SU-DHL-6 (cell line): Measurements from ENCODE around the gene CARHSP1.

Source experiments
- H2AFZ ChIP-seq: fragments of 200-600 bp; sonication (generic); 2 replicates; pipeline ENCODE4 v1.6.1; 2014; ENCODE audit warnings: low read depth, mild to moderate bottlenecking, moderate library complexity, mixed read lengths, antibody characterized with exemption, low read length; ENCODE audit not compliant: severe bottlenecking
- H3F3A ChIP-seq: fragments of 200-600 bp; shearing (Covaris generic); 2 replicates; pipeline ENCODE4 v1.6.0; 2016; ENCODE audit warnings: antibody characterized with exemption, mild to moderate bottlenecking; ENCODE audit not compliant: insufficient read depth
- H3K27ac ChIP-seq: fragments of 200-600 bp; sonication (generic); 2 replicates; pipeline ENCODE4 v1.5.1; 2016; ENCODE audit warnings: low read depth, mild to moderate bottlenecking, low read length, moderate library complexity, mixed read lengths
- H3K27me3 ChIP-seq: fragments of 200-600 bp; sonication (generic), shearing (Covaris generic); 2 replicates; pipeline ENCODE4 v1.6.0; 2014; ENCODE audit warnings: mild to moderate bottlenecking, low read length
- H3K36me3 ChIP-seq: fragments of 200-600 bp; sonication (generic); 2 replicates; pipeline ENCODE4 v1.6.1; 2014; ENCODE audit warnings: mild to moderate bottlenecking, low read length, mixed read lengths
- H3K4me2 ChIP-seq: fragments of 300-600, 200-600 bp; shearing (Covaris generic), sonication (generic); 2 replicates; pipeline ENCODE4 v1.6.0; 2014; ENCODE audit warnings: low read length, low read depth, mild to moderate bottlenecking; ENCODE audit not compliant: poor library complexity, severe bottlenecking
- H3K4me3 ChIP-seq: fragments of 200-600 bp; sonication (generic); 2 replicates; pipeline ENCODE4 v1.5.1; 2014; ENCODE audit warnings: antibody characterized with exemption, low read length, mild to moderate bottlenecking, mixed read lengths; ENCODE audit not compliant: insufficient read depth, poor library complexity, severe bottlenecking
- H3K79me2 ChIP-seq: fragments of 200-600 bp; sonication (generic); 2 replicates; pipeline ENCODE4 v1.6.1; 2014; ENCODE audit warnings: mild to moderate bottlenecking, low read length, moderate library complexity; ENCODE audit not compliant: insufficient read depth
- H3K9ac ChIP-seq: fragments of 200-600 bp; sonication (generic); 2 replicates; pipeline ENCODE4 v1.7.0; 2014; ENCODE audit warnings: mild to moderate bottlenecking, low read length
- H3K9me2 ChIP-seq: fragments of 200-600 bp; sonication (generic); replicated peaks from 2 replicates; pipeline ENCODE4 v1.6.1; 2014; ENCODE audit warnings: low read length; ENCODE audit not compliant: insufficient read depth
- H3K9me3 ChIP-seq: fragments of 200-600 bp; sonication (generic); 2 replicates; pipeline ENCODE4 v1.6.1; 2014; ENCODE audit warnings: low read length, mixed read lengths; ENCODE audit not compliant: insufficient read depth
- H4K20me1 ChIP-seq: fragments of 200-600 bp; sonication (generic); 2 replicates; pipeline ENCODE4 v1.6.1; 2014; ENCODE audit warnings: low read depth, mild to moderate bottlenecking, antibody characterized with exemption, low read length, moderate library complexity, mixed read lengths
- EZH2phosphoT487 ChIP-seq: fragments of 200-600 bp; sonication (generic), shearing (Covaris generic); conservative IDR thresholded peaks from 2 replicates; pipeline ENCODE4 v1.6.1; 2018; ENCODE audit warnings: mild to moderate bottlenecking, antibody characterized with exemption, low read length, moderate library complexity, mixed read lengths
- TF ChIP-seq, protein P1 (sequence below): fragments of 200-600 bp; sonication (generic); IDR thresholded peaks from one replicate; pipeline ENCODE4 v1.5.1; 2017; ENCODE audit warnings: antibody characterized with exemption, mild to moderate bottlenecking, low read length, moderate library complexity; ENCODE audit not compliant: insufficient read depth, poor library complexity, severe bottlenecking

The CARHSP1 gene

DNA sequence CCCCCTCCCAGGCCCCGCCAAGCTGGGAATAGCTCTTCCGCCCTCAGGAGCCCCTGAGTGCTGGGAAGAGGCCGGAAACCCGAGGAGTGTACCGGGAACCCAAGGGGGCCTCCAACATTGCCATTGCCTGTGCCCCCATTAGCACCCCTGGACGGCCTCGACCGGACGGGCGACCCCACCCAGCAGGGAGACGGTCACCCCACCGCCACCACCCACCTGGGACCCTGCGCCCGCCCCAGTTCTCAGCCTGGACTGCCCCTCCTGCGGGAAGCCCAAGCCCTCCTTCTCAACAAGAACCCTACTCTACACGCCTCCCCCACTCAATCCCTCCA lies 2.0 kb downstream of the CARHSP1 start:
- Histone ChIP-seq H3K4me3 (peak overlapping the region; percentile 82), H3K4me2 (peak overlapping the region; percentile 78), H3K27me3 (no peaks in the 10 kb centered on the region), H3K9ac (peak overlapping the region; percentile 90), H3F3A (peaks cover 9% of the 10 kb centered on the region; the same call in 1 of the 2 replicates), H2AFZ (no peak overlapping the region), H3K79me2 (peaks cover 62% of the 10 kb centered on the region), H3K36me3 (no peaks in the 10 kb centered on the region), H3K9me2 (no peaks in the 10 kb centered on the region), H3K9me3 (no peaks in the 10 kb centered on the region), H3K27ac (peak overlapping the region; percentile 84), H4K20me1 (peaks cover 8% of the 10 kb centered on the region; the same call in 1 of the 2 replicates)
- TF ChIP-seq, protein P1, sequence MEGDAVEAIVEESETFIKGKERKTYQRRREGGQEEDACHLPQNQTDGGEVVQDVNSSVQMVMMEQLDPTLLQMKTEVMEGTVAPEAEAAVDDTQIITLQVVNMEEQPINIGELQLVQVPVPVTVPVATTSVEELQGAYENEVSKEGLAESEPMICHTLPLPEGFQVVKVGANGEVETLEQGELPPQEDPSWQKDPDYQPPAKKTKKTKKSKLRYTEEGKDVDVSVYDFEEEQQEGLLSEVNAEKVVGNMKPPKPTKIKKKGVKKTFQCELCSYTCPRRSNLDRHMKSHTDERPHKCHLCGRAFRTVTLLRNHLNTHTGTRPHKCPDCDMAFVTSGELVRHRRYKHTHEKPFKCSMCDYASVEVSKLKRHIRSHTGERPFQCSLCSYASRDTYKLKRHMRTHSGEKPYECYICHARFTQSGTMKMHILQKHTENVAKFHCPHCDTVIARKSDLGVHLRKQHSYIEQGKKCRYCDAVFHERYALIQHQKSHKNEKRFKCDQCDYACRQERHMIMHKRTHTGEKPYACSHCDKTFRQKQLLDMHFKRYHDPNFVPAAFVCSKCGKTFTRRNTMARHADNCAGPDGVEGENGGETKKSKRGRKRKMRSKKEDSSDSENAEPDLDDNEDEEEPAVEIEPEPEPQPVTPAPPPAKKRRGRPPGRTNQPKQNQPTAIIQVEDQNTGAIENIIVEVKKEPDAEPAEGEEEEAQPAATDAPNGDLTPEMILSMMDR = no peak
- TF ChIP-seq EZH2phosphoT487 = no peak

DNA sequence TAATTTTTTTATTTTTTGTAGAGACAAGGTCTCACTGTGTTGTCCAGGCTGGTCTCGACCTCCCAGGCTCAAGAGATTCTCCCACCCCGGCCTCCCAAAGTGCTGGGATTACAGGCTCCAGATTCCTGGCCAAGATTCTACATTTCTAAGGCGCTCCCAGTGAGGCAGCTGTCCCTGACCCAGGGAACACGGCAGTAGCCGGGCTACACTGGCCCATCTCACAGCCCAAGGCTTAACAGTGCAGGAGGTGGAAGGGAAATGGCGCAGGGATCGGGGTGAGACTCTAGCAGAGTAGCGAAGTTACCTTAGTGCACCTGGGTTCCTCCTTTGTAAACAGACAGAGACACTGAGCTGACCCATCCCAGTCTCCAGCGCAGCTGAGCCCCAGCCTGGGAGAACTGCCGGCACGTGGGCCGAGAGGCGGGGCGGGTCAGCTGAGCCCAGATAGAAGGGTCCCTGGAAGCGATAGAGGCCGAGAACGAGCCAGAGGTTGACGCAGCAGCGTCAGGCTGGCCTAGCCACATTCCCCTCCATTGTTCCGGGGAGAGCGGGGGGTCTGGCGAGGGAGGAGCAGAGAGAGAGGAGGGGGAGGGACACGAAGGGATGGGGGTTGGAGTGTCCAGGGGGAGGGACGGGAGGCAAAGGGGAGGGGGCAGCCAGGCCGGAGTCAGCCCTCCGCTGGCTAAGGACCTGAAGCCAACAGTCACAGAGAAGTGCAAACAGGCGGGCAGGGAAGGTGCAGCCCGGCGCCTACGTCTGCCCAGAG lies 2.5 kb downstream of the CARHSP1 start:
- peaks cover 8% of the 10 kb centered on the region; the same call in 1 of the 2 replicates for H4K20me1 ChIP-seq
- no peak overlapping the region for H3K9ac ChIP-seq

DNA sequence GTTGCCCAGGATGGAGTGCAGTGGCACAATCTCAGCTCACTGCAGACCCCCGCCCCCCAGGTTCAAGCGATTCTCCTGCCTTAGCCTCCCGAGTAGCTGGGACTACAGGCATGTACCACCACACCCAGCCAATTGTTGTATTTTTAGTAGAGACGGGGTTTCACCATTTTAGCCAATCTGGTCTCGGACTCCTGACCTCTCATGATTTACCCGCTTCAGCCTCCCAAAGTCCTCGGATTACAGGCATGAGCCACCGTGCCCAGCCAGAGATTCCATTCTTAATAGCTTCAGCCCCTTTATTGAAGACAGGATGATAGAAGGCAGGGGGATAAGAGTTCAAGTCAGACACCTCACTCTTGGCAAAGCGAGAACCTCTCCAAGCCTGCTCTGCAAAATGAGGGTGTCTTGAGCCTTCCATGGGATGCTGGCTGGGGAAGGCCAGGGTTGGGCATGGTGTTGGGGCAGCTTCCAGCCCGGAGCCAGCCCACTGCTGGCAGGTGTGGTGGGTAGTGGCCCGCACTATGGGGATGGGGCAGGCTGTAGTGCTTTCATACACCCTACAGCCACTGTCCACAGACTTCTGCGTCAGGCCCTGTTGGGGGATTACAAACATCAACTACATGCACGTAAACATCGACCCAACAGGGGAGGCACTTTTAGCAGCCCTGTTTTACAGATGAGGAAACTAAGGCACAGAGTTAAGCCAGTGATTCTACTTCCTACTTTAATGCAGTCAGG lies 3.5 kb downstream of the CARHSP1 start:
- no peaks in the 10 kb centered on the region for H3K36me3 ChIP-seq
- no peaks in the 10 kb centered on the region for H3K9me2 ChIP-seq
- H3K9me3 ChIP-seq = no peaks in the 10 kb centered on the region
- H3K4me2 ChIP-seq = no peak overlapping the region
- H3K4me3 ChIP-seq = no peak overlapping the region
- H3K27me3 ChIP-seq = no peaks in the 10 kb centered on the region
- H4K20me1 ChIP-seq = peaks cover 8% of the 10 kb centered on the region; the same call in 1 of the 2 replicates
- H3K27ac ChIP-seq = no peak overlapping the region
- no peak overlapping the region for H3K9ac ChIP-seq
- H3F3A ChIP-seq = peaks cover 5% of the 10 kb centered on the region; the same call in 1 of the 2 replicates
- H3K79me2 ChIP-seq = peaks cover 70% of the 10 kb centered on the region
- no peak overlapping the region for H2AFZ ChIP-seq
- TF ChIP-seq, protein P1 = no peak
- TF ChIP-seq EZH2phosphoT487 = no peak

More for the DNA sequence above, 2.5 kb downstream of the CARHSP1 start:
- TF ChIP-seq EZH2phosphoT487 = no peak
- TF ChIP-seq, protein P1 = no peak
- Histone ChIP-seq H3K27ac (no peak overlapping the region), H3K9me3 (no peaks in the 10 kb centered on the region), H2AFZ (no peak overlapping the region), H3F3A (peaks cover 9% of the 10 kb centered on the region; the same call in 1 of the 2 replicates), H3K79me2 (peaks cover 67% of the 10 kb centered on the region), H3K9me2 (no peaks in the 10 kb centered on the region), H3K27me3 (no peaks in the 10 kb centered on the region), H3K4me3 (peak overlapping the region; percentile 82), H3K36me3 (no peaks in the 10 kb centered on the region), H3K4me2 (peak overlapping the region; percentile 78)
